Ovary (tissue), 9 donors: ENCODE results near the gene C1orf226. TPM values are rescaled to one million over a fixed set of nuclear protein-coding genes. Genes with fewer than 3 reads are reported as not detected.
A peak's percentile ranks its signal among the peaks of the same experiment; 100 is the strongest.

Source experiments
- DNase-seq, 5 donors: peaks; one replicate each; pipeline ENCODE4 v3.0.0-alpha.2; 2019 to 2020
- H3K27ac ChIP-seq, 2 donors: fragments of 200-600 bp; one replicate each; pipeline versions ENCODE4 v1.5.1 to v1.8.0; 2019 to 2022
- H3K27me3 ChIP-seq: fragments of 200-600 bp; one replicate; pipeline ENCODE4 v1.8.0; 2022
- H3K36me3 ChIP-seq: fragments of 200-600 bp; sonication (generic); one replicate; pipeline ENCODE4 v1.5.1; 2019
- H3K4me1 ChIP-seq: one replicate; pipeline ENCODE4 v1.8.1; 2013; ENCODE audit warnings: mild to moderate bottlenecking, moderate library complexity; ENCODE audit not compliant: insufficient read depth
- H3K4me3 ChIP-seq: fragments of 200-600 bp; sonication (generic); one replicate; pipeline ENCODE4 v1.5.1; 2017
- H3K9me3 ChIP-seq, 2 donors: fragments of 200-600 bp in 1 of 2; sonication (generic) in 1 of 2; one replicate each; pipeline versions ENCODE4 v1.5.1 to v1.8.1; 2013 to 2019; ENCODE audit warnings: mild to moderate bottlenecking in 1 of 2, moderate library complexity in 1 of 2
- CTCF ChIP-seq, 3 donors: fragments of 450-650 bp in 2 of 3; fragments of 200-600 bp in 1 of 3; IDR thresholded peaks; one replicate each; pipeline versions ENCODE4 v1.5.1 to v1.8.0; 2016 to 2022; ENCODE audit warnings: antibody characterized with exemption in 3 of 3, mild to moderate bottlenecking in 1 of 3
- EP300 ChIP-seq: sonication (generic); formaldehyde crosslinking; IDR thresholded peaks from one replicate; pipeline ENCODE4 v1.6.1; 2017; ENCODE audit warnings: antibody characterized with exemption
- POLR2A ChIP-seq: fragments of 450-650 bp; IDR thresholded peaks from one replicate; pipeline ENCODE4 v1.6.1; 2017; ENCODE audit warnings: antibody characterized with exemption, mild to moderate bottlenecking, moderate library complexity
- WGBS, 3 donors: extraction: QIAGEN DNeasy Blood & Tissue Kit in 1 of 3; methylation state at CpG; one replicate each; pipeline versions ENCODE4 v1.1.5 to v1.1.7; 2013 to 2017; 5-methylcytosine and 5-hydroxymethylcytosine counted together
- intact Hi-C, 4 donors: fragments of 100-400 bp; cut with DNase I; formaldehyde crosslinking; loops; one replicate each; pipeline versions ENCODE4 v1.11.0 to v1.15.1; 2022 to 2023
- polyA plus RNA-seq, 2 donors: library from polyadenylated mRNA; stranded (reverse); fragments of 200-250 nt in 1 of 2; fragments of 350-450 nt in 1 of 2; fragmentation: Illumina TruSeq in 1 of 2; extraction: RNeasy Lipid Tissue Mini Kit (QIAGEN cat#74804) in 1 of 2; gene quantifications; one replicate each; pipeline ENCODE4 v1.2.3, GENCODE V29; 2013 to 2014
- total RNA-seq, 7 donors: library from RNA; depleted of rRNA in 2 of 7; stranded (reverse); fragments of >200 nt in 2 of 7; fragmentation: NEBNext Ultra II Directional in 3 of 7; extraction: Animal tissue kit (Norgen Biotek cat#: 25700) in 3 of 7; gene quantifications; one replicate each; pipeline versions ENCODE4 v1.1.0 to v1.2.4, GENCODE V29; 2016 to 2023
- donor health status: DM: no; HTN: no; CAD: no; lungs with moderate emphysema.
- donor health status: DM: no; HTN: no; CAD: no.
- donor health status: Bipolar disorder and iron deficiency.
- donor health status: DM: yes; HTN: yes; CAD: no.
- donor health status: DM: no; HTN: no; CAD: no.
- donor health status: DM: yes; HTN: yes; CAD: no.

Gene C1orf226
- total and polyA plus RNA-seq, 9 donors = 0.36 to 8.4 (median 1.5) TPM

- intact Hi-C loops = loop anchor here (5.0 to 10.0 kb wide), 2 partner anchors 335 to 597 kb away; no protein-coding TSS in a partner anchor
- Histone ChIP-seq H3K9me3 (no peaks in the 10 kb centered on the region), H3K36me3 (no peaks in the 10 kb centered on the region), H3K27ac (no peak overlapping the region), H3K4me1 (peaks cover 6% of the 10 kb centered on the region), H3K27me3 (no peaks in the 10 kb centered on the region), H3K4me3 (no peak overlapping the region)
- 46 to 62% (median 47%) methylated on average over 4 of the region's 4 CpGs for WGBS, 3 donors
- DNase-seq = no peak
- no peak for TF ChIP-seq EP300
- peak in 2 of 3 donors; percentile 28 to 61 for TF ChIP-seq CTCF (IDR thresholded peaks at IDR 0.05)
Observed at GRCh38 chr1:162391790-162392563, 10.4 kb downstream of the C1orf226 start.

- intact Hi-C loops = loop anchor here in 2 of 4 donors (10.0 kb wide), 1 partner anchor 602 kb away; no protein-coding TSS in a partner anchor
- TF ChIP-seq CTCF (IDR thresholded peaks at IDR 0.05) = no peak
- no peak for TF ChIP-seq EP300
- TF ChIP-seq POLR2A = no peak
- Histone ChIP-seq H3K9me3 (no peaks in the 10 kb centered on the region), H3K4me3 (no peak overlapping the region), H3K36me3 (no peaks in the 10 kb centered on the region), H3K27me3 (no peaks in the 10 kb centered on the region), H3K27ac (no peak overlapping the region), H3K4me1 (no peaks in the 10 kb centered on the region)
- WGBS, 3 donors = 80 to 88% (median 83%) methylated on average over 3 of the region's 3 CpGs
- no peak for DNase-seq
Observed at GRCh38 chr1:162396201-162396906, 14.8 kb downstream of the C1orf226 start.

GRCh38 chr1:162397039-162397448, 15.5 kb downstream of the C1orf226 start:
- Histone ChIP-seq H3K9me3 (no peaks in the 10 kb centered on the region), H3K4me1 (no peaks in the 10 kb centered on the region), H3K36me3 (no peaks in the 10 kb centered on the region), H3K27me3 (no peaks in the 10 kb centered on the region), H3K4me3 (no peak overlapping the region), H3K27ac (no peak overlapping the region)
- TF ChIP-seq POLR2A = no peak
- no peak for TF ChIP-seq EP300
- TF ChIP-seq CTCF (IDR thresholded peaks at IDR 0.05) = no peak
- no peak for DNase-seq
- intact Hi-C loops = loop anchor here in 2 of 4 donors (10.0 kb wide), 1 partner anchor 602 kb away; no protein-coding TSS in a partner anchor
- WGBS, 3 donors = 68 to 82% (median 69%) methylated on average over 3 of the region's 3 CpGs

- Histone ChIP-seq H3K4me3 (no peak overlapping the region), H3K9me3 (no peaks in the 10 kb centered on the region), H3K36me3 (no peaks in the 10 kb centered on the region), H3K4me1 (no peaks in the 10 kb centered on the region), H3K27ac (no peak overlapping the region), H3K27me3 (no peaks in the 10 kb centered on the region)
- TF ChIP-seq EP300 (no peak), POLR2A (no peak), CTCF (IDR thresholded peaks at IDR 0.05) (no peak)
- intact Hi-C loops = loop anchor here in 2 of 4 donors (10.0 kb wide), 1 partner anchor 603 kb away; no protein-coding TSS in a partner anchor
- DNase-seq = no peak
- WGBS, 3 donors = 54 to 65% (median 60%) methylated on average over 3 of the region's 3 CpGs
Observed at GRCh38 chr1:162397943-162398560, 16.5 kb downstream of the C1orf226 start.
